ENCODE results near the gene MAMSTR.

MAMSTR gene

GRCh38 chr19:48746110-48746509 is 26.6 kb upstream of the MAMSTR start:
- no peak for DNase-seq

- peak; percentile 35 for DNase-seq
Observed at GRCh38 chr19:48745208-48745995, 25.9 kb upstream of the MAMSTR start.

DNA sequence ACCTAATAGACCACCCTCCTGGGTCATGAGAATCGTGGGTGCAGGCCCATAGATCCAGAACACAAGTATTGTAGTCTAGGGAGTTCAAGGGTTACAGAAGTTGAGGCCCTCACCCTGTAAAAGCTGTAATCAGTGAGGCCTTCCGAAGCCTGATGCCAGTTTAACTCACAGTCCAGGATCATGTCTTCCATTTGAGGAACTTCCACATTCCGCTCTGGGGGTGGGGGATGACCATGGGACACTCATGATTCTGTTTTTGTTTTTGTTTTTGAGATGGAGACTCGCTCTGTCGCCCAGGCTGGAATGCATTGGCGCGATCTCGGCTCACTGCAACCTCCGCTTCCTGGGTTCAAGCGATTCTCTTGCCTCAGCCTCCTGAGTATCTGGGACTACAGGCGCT is 22.6 kb upstream of the MAMSTR start:
- no peak for DNase-seq

DNA sequence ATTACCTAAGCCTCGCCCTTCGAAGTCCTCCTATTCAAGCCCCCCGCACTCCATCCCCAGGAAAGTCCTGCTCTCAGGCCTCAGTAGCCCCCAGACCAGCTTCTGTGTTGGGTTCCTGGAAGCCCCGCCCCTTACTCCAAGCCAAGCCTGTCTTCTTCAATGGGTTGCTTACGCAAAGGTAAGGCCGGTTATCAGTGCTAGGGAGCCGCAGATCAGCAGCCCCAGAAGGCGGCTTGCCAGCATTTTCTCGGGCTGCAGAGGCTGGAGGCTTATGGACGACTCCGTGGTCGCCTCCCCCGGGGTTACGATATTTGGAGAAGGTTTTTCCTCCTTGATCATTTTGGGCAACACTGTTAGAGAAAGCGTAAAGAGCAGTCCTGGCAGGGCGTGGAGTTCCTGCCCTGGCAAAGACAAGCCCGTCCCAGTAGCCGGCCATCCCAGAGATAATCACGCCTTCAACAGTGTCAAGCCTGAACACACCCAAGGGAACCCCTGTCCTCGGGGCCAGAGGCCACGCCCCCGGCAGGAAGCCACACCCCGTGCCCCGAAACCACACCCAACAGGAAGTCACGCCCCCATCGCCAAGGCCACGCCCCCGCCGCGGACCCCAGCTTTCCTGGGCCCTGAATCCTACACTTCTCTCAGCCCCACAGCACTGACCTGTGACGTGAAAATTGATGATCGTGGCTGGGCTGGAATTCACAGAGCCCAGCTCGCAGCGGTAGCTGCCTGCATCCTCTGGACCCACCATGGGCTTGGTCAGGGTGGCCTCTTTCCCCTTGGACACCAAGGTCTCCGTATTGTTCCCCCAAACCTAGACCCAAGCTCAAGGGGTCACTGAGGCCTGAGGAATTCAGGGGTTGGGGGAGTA is 21.8 kb upstream of the MAMSTR start:
- DNase-seq = no peak

DNA sequence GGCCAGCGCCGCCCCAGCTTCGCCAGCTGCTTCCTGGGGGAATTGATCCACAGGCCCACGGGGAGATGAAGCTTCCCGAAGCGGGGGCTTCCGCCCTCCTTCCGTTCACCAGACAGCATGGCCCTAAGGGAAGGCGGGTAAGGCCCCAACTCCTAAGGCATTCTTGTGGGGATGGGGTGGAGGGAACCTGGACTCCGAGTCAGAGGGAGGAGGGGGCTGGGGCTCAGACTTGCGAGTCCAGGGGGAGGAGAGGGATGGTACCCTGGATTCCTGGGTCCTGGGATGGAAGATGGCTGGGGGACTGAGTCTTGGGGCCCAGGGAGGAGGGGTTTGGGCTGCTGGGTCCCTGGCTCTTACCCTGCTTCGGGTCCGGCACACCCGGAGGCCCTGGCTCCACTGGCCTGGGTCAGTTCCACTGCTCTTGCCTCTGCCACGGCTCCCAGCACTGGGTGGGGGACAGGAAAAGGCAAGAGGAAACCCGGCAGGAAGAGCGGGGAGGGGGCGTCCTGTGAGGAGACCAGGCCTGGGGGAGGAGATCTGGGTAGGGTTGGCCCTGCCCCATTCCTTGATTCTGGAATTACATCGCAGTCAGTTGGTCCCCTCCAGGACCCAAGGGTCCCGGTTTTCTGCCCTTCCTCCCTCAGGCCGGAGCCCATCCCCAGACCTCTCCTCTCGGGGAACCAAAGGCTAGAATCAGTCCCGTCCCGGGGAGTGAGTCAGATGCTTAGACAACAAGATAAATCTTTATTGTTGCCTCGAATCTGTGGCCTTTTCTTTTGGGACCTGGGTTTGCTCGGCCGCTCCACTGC is 20.8 kb upstream of the MAMSTR start, which contains the start of gene RASIP1:
RASIP1 (minus strand) TSS at position 447 of the 809 bp plus-strand sequence; CDS start at position 119, 328 bp downstream.
- DNase-seq = no peak

- DNase-seq = no peak
Observed at GRCh38 chr19:48739404-48740163, 20.1 kb upstream of the MAMSTR start.

- peak; percentile 91 for DNase-seq
Observed at GRCh38 chr19:48738557-48739403, 19.3 kb upstream of the MAMSTR start.

GRCh38 chr19:48737360-48737998 is 18.0 kb upstream of the MAMSTR start:
- DNase-seq = no peak

- no peak for DNase-seq
Observed at GRCh38 chr19:48735031-48735615, 15.6 kb upstream of the MAMSTR start.

DNA sequence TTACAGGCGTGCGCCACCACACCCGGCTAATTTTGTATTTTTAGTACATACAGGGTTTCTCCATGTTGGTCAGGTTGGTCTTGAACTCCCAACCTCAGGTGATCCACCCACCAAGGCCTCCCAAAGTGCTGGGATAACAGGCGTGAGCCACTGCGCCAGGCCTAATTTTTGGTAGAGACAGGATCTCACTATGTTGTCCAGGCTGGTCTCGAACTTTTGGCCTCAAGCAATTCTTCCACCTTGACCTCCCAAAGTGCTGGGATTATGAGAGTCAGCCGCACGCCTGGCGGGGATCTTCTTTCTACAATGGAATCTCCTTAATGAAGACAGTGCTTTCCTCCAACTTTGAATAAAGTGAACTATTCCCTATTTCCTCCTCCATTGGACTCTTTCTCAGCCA is 15.1 kb upstream of the MAMSTR start:
- DNase-seq = no peak

GRCh38 chr19:48731452-48731851 is 11.9 kb upstream of the MAMSTR start:
- DNase-seq = no peak

GRCh38 chr19:48728911-48729664 is 9.6 kb upstream of the MAMSTR start:
- no peak for DNase-seq

- DNase-seq = no peak
Observed at GRCh38 chr19:48726556-48726955, 7.0 kb upstream of the MAMSTR start.

GRCh38 chr19:48724796-48725753 is 5.5 kb upstream of the MAMSTR start:
- DNase-seq = no peak

DNA sequence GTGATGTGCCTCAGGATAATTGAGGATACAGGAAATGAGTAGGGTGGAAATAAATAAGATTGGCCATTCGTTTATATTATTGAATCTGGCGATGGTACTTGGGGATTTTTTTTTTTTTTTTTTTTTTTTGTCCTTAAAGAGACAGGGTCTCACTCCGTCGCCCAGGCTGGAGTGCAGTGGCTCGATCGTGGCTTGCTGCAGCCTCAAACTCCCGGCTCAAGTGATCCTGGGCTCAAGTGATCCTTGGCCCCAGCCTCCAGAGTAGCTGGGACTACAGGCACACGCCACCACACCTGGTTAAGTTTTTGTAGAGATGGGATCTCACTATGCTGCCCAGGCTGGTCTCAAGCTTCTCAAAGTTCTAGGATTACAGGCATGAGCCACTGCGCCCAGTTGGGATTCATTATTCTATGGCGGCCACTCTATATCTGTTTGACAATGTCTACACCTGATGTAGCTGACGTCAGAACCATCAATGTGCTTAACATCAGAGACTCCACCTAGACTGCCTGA is 2.7 kb upstream of the MAMSTR start:
- DNase-seq = no peak

DNA sequence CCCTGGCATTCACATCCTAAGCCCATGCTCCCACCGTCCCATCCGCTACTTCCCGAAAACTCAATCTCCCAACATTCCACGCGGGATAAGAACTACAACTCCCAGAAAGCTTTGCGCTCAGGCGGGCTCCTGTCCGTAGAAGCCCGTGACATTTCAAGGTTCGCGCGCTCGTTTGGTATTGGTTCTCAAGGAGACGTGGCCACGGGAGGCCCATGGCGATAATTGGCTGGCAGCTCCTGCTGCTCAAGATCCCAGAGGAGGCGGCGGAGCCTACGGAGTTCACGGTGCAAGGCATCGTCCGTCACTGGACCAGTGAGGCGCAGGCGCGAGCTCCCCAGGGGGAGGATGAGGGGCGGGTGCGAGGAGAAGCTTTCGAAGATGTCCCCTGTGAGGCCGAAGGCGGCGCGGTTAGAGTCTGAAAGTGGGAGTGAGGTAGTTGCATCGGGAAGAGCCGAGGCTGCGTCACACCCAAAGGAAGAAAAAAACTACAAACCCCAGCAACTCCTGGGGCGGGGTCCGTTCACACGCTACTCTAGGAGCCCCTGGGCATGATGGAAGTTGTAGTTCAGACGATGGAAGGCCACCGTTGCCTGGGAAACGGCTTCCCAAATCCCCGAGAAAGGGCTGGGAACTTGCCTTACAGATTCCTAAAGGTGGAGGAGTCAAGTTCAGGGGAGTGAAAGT is 1.2 kb upstream of the MAMSTR start:
- DNase-seq = peak; percentile 87

GRCh38 chr19:48720251-48720612 is 707 bp upstream of the MAMSTR start:
- DNase-seq = no peak
